H1 (cell line): ENCODE data around the gene ABHD15. TPM values are rescaled to one million over a fixed set of nuclear protein-coding genes. Genes with fewer than 3 reads are reported as not detected.

Experiments
- KDM5A ChIP-seq: fragments of 200-600 bp; IDR thresholded peaks from 2 replicates; pipeline ENCODE4 v1.7.1; 2012; ENCODE audit warnings: mild to moderate bottlenecking, low read length, inconsistent platforms, mixed read lengths
- NRF1 ChIP-seq: IDR thresholded peaks from 2 replicates; pipeline ENCODE4 v1.6.1; 2011; ENCODE audit warnings: mild to moderate bottlenecking, low read depth, low read length, improper control_type of control experiment
- POU5F1 ChIP-seq: IDR thresholded peaks from 2 replicates; pipeline ENCODE4 v1.6.1; 2011; ENCODE audit warnings: low read depth, mild to moderate bottlenecking, low read length, moderate library complexity
- SP2 ChIP-seq: IDR thresholded peaks from 2 replicates; pipeline ENCODE4 v1.6.1; 2012; ENCODE audit warnings: mild to moderate bottlenecking, low read length, inconsistent platforms
- polyA plus RNA-seq, 7 experiments: library from polyadenylated mRNA; depleted of rRNA in 3 of 7; stranded (reverse) in 5 of 7; unstranded in 2 of 7; fragments of >200 nt in 5 of 7; fragments of 200-250 nt in 2 of 7; gene quantifications; 1 replicate in 5 of 7; 2 replicates in 1 of 7; 4 replicates in 1 of 7; pipeline versions ENCODE4 v1.2.1 to v1.2.3, GENCODE V29; 2011 to 2013; ENCODE audit warnings: missing spikeins in 2 of 7, mixed read lengths in 2 of 7
- total RNA-seq: library from RNA; stranded (reverse); fragmentation: NEBNext Ultra II Directional; extraction: Animal tissue kit (Norgen Biotek cat#: 25700); gene quantifications from 2 replicates; pipeline ENCODE4 v1.2.1, GENCODE V29; 2021
- TF ChIP-seq, protein P1 (sequence below), 3 experiments: IDR thresholded peaks; 1 replicate in 2 of 3; 2 replicates in 1 of 3; pipeline versions ENCODE4 v1.5.1 to v1.6.1; 2011; ENCODE audit warnings: low read length in 3 of 3, mild to moderate bottlenecking in 3 of 3, inconsistent platforms in 2 of 3, low read depth in 1 of 3, moderate library complexity in 1 of 3; ENCODE audit not compliant: insufficient read depth in 1 of 3; ENCODE audit errors: control extremely low read depth in 1 of 3

Gene ABHD15
- total and polyA plus RNA-seq, 2 of the 8 experiments (the other 6 are each of a cell fraction or from before 2014, with no cell fraction given): 0.88 to 1.7 TPM

DNA sequence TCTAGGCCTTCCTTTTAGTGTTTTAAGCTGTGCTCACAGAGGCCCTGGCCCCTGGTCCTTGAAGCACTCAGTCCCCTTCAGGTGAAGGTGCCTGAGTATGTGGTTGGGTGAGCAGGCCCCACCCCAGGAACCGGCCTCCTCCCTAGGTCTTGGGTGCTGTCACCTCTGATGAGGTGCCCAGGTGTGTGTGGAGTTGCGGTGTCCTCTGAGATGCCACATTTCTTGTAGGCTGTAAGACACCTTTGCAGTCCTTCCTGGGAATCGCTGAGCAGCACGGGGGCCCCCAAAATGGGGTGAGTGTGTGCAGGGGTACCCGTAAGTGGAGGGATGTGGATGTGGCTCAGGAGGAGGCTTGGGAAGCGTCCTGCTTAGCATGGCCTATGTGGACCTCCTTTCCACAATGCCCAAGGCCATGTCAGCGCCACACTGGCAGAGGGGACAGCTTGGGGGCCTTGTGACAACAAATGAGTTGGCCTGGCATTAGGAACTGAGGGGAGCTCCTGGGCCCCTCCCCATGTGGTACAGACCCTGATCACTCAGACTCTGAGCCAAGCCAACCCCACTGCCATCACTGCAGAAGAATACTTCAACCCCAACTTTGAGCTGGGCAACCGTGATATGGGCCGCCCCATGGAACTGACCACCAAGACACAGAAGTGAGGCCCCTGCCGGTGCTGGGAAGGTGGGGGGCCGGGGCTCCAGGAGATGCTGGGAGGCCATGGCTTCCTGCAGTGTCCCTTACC is 44.7 kb upstream of the ABHD15 start (continued):
- TF ChIP-seq, protein P1, sequence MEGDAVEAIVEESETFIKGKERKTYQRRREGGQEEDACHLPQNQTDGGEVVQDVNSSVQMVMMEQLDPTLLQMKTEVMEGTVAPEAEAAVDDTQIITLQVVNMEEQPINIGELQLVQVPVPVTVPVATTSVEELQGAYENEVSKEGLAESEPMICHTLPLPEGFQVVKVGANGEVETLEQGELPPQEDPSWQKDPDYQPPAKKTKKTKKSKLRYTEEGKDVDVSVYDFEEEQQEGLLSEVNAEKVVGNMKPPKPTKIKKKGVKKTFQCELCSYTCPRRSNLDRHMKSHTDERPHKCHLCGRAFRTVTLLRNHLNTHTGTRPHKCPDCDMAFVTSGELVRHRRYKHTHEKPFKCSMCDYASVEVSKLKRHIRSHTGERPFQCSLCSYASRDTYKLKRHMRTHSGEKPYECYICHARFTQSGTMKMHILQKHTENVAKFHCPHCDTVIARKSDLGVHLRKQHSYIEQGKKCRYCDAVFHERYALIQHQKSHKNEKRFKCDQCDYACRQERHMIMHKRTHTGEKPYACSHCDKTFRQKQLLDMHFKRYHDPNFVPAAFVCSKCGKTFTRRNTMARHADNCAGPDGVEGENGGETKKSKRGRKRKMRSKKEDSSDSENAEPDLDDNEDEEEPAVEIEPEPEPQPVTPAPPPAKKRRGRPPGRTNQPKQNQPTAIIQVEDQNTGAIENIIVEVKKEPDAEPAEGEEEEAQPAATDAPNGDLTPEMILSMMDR (IDR thresholded peaks at IDR 0.05; ENCODE audit: control extremely low read depth in 1 of 3, insufficient read depth in 1 of 3, low read depth in 1 of 3, low read length in 3 of 3): no peak
- no peak for TF ChIP-seq POU5F1
- TF ChIP-seq SP2: no peak
- no peak for TF ChIP-seq KDM5A
- TF ChIP-seq NRF1: no peak
